Measurements from ENCODE around the gene C1orf94.

C1orf94 gene

GRCh38 chr1:34262023-34262853 is 85.5 kb downstream of the C1orf94 start:
- no peak for DNase-seq

GRCh38 chr1:34262921-34263320 is 86.2 kb downstream of the C1orf94 start:
- no peak for DNase-seq

DNA sequence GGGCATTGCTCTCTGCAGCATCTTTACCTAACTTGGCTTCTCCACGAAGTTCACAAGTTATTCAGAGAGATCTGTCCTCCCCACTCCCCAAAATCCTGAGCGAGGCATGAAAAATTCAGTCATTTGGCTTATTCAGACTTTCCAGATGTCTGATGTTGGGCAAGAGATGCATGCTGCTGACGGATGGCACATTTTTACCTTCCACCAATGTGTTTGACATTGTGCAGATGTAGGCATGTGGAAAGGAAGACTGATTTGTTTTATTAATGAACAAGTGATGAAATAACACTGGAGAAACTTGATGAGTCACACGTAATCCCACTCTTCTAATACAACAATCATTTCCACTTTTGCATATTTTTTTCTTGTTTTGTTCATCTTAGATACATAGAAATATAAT is 86.7 kb downstream of the C1orf94 start:
- no peak for DNase-seq

DNA sequence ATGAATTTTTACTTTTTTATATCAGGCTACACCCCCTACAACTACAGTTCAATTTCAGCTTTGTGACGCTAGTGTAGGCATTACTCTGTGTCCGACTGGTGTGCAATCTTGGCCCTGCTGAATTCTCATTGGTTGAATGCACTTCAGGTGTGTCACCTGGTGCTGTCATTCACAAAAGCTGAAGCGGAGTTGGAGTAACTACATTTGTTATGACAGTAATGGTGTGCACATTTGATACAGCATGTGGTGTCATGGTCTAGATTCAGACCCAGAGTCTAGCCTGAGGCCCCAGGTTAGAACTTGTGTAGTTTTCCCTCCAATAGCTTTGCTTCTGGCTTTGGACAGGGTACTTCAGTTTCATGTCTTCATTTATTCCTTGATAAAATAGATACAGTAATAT is 88.7 kb downstream of the C1orf94 start:
- no peak for DNase-seq

DNA sequence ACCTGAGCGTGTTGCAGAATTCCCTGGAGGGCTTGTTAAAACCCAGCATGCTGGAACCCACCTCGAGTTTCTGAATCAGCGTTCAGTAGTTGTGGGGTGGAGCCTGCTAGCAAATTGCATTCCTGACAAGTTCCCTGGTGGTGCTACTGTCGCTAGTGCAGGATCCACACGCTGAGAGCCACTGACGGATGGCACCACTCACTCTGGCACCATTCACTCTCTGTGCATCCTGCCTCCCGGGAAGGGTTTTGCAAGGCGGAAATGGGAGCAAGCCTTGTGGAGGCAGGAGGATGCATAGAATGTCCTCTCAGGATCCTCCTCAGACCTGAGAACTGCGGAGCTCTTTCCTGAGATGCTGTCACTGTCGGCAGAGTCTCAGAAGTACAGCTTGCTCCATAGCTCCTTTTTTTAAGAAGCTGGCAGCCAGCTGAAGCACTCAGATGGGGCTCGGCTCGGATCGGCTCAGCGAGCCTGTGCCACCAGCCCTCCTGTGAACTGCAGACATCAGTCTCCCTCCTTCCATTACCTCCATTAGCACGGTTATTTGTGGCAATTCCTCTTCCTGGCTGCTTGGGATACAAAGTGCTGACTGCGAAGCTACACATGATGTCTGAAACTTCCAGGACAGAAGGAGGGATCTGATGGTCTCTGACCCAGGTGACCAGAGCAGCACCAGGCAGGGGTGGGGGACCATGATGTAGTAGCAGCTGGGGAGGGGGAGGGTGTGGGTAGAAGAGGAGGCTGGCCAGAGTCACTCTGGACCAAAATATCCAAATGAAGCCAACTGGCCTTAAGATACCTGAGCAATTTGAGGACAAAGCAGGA is 89.6 kb downstream of the C1orf94 start:
- DNase-seq, result no peak

DNA sequence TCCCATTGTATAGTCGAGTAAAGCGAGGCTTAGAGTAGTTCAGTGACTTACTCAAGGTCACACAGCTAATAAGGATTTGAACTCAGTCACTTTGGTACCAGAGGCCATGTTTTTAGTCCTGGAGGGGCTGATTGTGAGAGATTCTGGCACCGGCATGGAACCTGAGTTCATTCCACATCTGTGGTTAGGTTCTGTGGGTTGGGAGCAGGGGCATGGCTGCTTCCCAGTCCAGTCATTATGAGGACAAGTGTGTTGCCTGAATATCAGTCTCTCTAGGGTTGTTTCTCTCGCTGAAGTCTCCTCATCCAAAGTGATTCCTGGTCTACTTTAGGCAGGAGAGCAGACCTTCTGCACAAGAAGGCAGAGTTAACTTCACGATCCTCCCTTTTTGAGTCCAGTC is 90.6 kb downstream of the C1orf94 start:
- DNase-seq, result no peak

- no peak for DNase-seq
Measured at GRCh38 chr1:34268311-34268954, 91.7 kb downstream of the C1orf94 start.
